Measurements from ENCODE around the gene GNA14. TPM values are rescaled to one million over a fixed set of nuclear protein-coding genes. Genes with fewer than 3 reads are reported as not detected.
A peak's percentile ranks its signal among the peaks of the same experiment; 100 is the strongest.
"Not testable (repeated sequence)": the region's sequence is repeated elsewhere in the genome, so short reads cannot be mapped to it uniquely, and the experiment has no call there.

GNA14 gene
- total RNA-seq, 6 experiments from 2014 or later, result 2.3 to 4.2 (median 3.8) TPM

GRCh38 chr9:77502568-77502967 is 145.6 kb downstream of the GNA14 start:
- Histone ChIP-seq H3K4me3 (no peak overlapping the region), H3K36me3 (no peaks in the 10 kb centered on the region)
- WGBS (ENCODE audit: insufficient coverage, low coverage, low lambda C conversion rate, missing lambda C conversion rate), result no CpG with 5 or more reads among the region's 3 CpGs

GRCh38 chr9:77498891-77499290 is 149.2 kb downstream of the GNA14 start:
- TF ChIP-seq CTCF (IDR thresholded peaks at IDR 0.05), result no peak
- TF ChIP-seq POLR2A (IDR thresholded peaks at IDR 0.05), result no peak
- intact Hi-C loops (cut with DNase I), result no loop called here
- no peak for DNase-seq
- Histone ChIP-seq H3K27ac (no peak overlapping the region), H3K36me3 (no peaks in the 10 kb centered on the region), H3K27me3 (no peaks in the 10 kb centered on the region), H3K9me3 (no peaks in the 10 kb centered on the region), H3K4me1 (no peaks in the 10 kb centered on the region), H3K4me3 (no peak overlapping the region)
- 50% methylated on average over 1 of the region's 1 CpG for WGBS (ENCODE audit: insufficient coverage, low coverage, low lambda C conversion rate, missing lambda C conversion rate)
- ATAC-seq, result no peak

More at GRCh38 chr9:77502568-77502967, 145.6 kb downstream of the GNA14 start:
- Histone ChIP-seq H3K27ac (no peak overlapping the region), H3K27me3 (no peaks in the 10 kb centered on the region), H3K4me1 (no peaks in the 10 kb centered on the region), H3K9me3 (no peaks in the 10 kb centered on the region)
- ATAC-seq (no peak), DNase-seq (no peak)
- intact Hi-C loops (cut with DNase I), result no loop called here
- TF ChIP-seq CTCF (IDR thresholded peaks at IDR 0.05) (no peak), POLR2A (IDR thresholded peaks at IDR 0.05) (no peak)

GRCh38 chr9:77497322-77498198 is 150.6 kb downstream of the GNA14 start:
- TF ChIP-seq POLR2A (IDR thresholded peaks at IDR 0.05) (no peak), CTCF (IDR thresholded peaks at IDR 0.05) (no peak)
- ATAC-seq (no peak), DNase-seq (no peak)
- H3K27me3 ChIP-seq, result no peaks in the 10 kb centered on the region
- intact Hi-C loops (cut with DNase I), result no loop called here
- no peaks in the 10 kb centered on the region for H3K36me3 ChIP-seq
- no peaks in the 10 kb centered on the region for H3K9me3 ChIP-seq
- no peak overlapping the region for H3K27ac ChIP-seq
- no peaks in the 10 kb centered on the region for H3K4me1 ChIP-seq
- H3K4me3 ChIP-seq, result no peak overlapping the region
- WGBS (ENCODE audit: insufficient coverage, low coverage, low lambda C conversion rate, missing lambda C conversion rate), result 88% methylated on average over 6 of the region's 6 CpGs

DNA sequence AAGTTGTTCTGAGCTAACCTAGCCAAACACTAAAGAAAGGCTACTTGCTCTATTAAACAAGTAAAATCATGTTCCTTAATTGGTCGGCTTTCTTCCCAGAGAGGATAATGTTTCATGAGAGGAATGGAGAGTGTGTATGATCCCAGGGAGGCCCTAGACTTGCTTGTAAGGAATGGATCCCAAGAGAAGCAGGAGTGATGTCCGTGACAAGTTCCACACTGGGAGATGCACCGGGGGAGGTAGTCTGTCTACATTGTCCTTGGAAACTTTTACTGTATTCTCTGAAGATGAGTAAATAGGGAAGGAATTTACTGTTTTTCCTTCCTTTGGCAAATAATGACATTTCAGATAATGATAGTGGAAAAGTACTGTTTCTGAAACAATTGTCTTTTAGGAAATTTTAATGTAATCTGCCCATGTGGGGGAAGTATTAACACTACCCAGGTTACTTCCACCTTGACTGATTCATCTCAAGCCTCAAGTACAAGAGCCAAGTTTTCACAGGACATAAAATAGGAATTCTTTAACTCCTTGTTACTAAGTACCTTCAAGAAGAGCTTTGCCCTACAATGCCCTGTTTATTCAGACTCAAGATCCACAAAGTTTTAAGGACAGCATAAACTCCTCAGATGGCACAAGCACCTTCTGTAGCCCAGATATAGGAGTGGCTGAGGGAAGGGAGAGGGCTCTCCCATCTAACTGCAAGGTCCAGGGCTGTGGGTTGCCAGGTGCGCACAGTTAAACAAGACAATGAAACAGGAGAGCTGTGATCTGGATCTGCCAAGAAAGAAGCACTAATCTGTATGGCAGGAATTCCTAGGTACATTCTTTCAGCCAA is 152.1 kb downstream of the GNA14 start:
- Histone ChIP-seq H3K4me1 (no peaks in the 10 kb centered on the region), H3K36me3 (no peaks in the 10 kb centered on the region), H3K9me3 (no peaks in the 10 kb centered on the region), H3K27ac (no peak overlapping the region), H3K4me3 (no peak overlapping the region), H3K27me3 (no peaks in the 10 kb centered on the region)
- TF ChIP-seq CTCF (IDR thresholded peaks at IDR 0.05), result no peak
- TF ChIP-seq POLR2A (IDR thresholded peaks at IDR 0.05), result no peak
- DNase-seq, result no peak
- intact Hi-C loops (cut with DNase I), result no loop called here
- 35% methylated on average over 3 of the region's 4 CpGs for WGBS (ENCODE audit: insufficient coverage, low coverage, low lambda C conversion rate, missing lambda C conversion rate)
- ATAC-seq, result peak in 2 of 4 donors; percentile 44 to 47

- H3K4me1 ChIP-seq; H3K27me3 ChIP-seq; intact Hi-C loops (cut with DNase I); H3K36me3 ChIP-seq; ATAC-seq; DNase-seq; H3K4me3 ChIP-seq; H3K27ac ChIP-seq; H3K9me3 ChIP-seq: not testable (repeated sequence)
- WGBS (ENCODE audit: insufficient coverage, low coverage, low lambda C conversion rate, missing lambda C conversion rate), result 100% methylated on average over 2 of the region's 18 CpGs
Measured at GRCh38 chr9:77490279-77490678, 157.8 kb downstream of the GNA14 start.

- DNase-seq; H3K4me3 ChIP-seq; H3K27me3 ChIP-seq; H3K9me3 ChIP-seq; H3K36me3 ChIP-seq; H3K27ac ChIP-seq; H3K4me1 ChIP-seq; ATAC-seq; intact Hi-C loops (cut with DNase I): not testable (repeated sequence)
- 59% methylated on average over 11 of the region's 23 CpGs for WGBS (ENCODE audit: insufficient coverage, low coverage, low lambda C conversion rate, missing lambda C conversion rate)
Measured at GRCh38 chr9:77489405-77490163, 158.5 kb downstream of the GNA14 start.

Measured in right lobe of liver (tissue), 6 donors.